LNCaP clone FGC (cell line): ENCODE data around the gene GJB3.
"Not testable (repeated sequence)": the region's sequence is repeated elsewhere in the genome, so short reads cannot be mapped to it uniquely, and the experiment has no call there.

Experiments used
- DNase-seq: peaks from one replicate; pipeline ENCODE4 v3.0.0-alpha.2; 2011; ENCODE audit warnings: low read depth
- H3K4me3 ChIP-seq: 2 replicates; pipeline ENCODE4 v1.5.1; 2011; ENCODE audit warnings: mild to moderate bottlenecking, low read depth, low read length, control low read depth
- CTCF ChIP-seq: IDR thresholded peaks from 2 replicates; pipeline ENCODE4 v1.5.1; 2012; ENCODE audit warnings: mild to moderate bottlenecking; ENCODE audit not compliant: control insufficient read depth, insufficient read depth; ENCODE audit errors: extremely low read depth

Gene GJB3

GRCh38 chr1:34781071-34781843 is at the start of gene GJB3:
Gene GJB3, plus strand, starts transcription at chr1:34781214. Its CDS starts 3,549 bp downstream, at chr1:34784763.
- no peak for DNase-seq
- H3K4me3 ChIP-seq, result no peak within 1 kb of the TSS

GRCh38 chr1:34732831-34733230 is 48.2 kb upstream of the GJB3 start:
- not testable (repeated sequence) for DNase-seq, H3K4me3 ChIP-seq

More at GRCh38 chr1:34781071-34781843, at the start of gene GJB3:
- no peak for TF ChIP-seq CTCF

- TF ChIP-seq CTCF, result no peak
- no peak overlapping the region for H3K4me3 ChIP-seq
- no peak for DNase-seq
Observed at GRCh38 chr1:34736692-34737091, 44.3 kb upstream of the GJB3 start.

- DNase-seq, H3K4me3 ChIP-seq: not testable (repeated sequence)
Observed at GRCh38 chr1:34737236-34737635, 43.8 kb upstream of the GJB3 start.

GRCh38 chr1:34739613-34740012 is 41.4 kb upstream of the GJB3 start:
- no peak for TF ChIP-seq CTCF
- no peak for DNase-seq
- no peak overlapping the region for H3K4me3 ChIP-seq

- DNase-seq, result no peak
- TF ChIP-seq CTCF, result 0 out of 2 replicates have a peak, but pooled peaks have one; percentile 8
Observed at GRCh38 chr1:34740161-34740868, 40.7 kb upstream of the GJB3 start.

GRCh38 chr1:34742667-34743270 is 38.2 kb upstream of the GJB3 start:
- peak; percentile 90 for TF ChIP-seq CTCF

More at GRCh38 chr1:34740161-34740868, 40.7 kb upstream of the GJB3 start:
- H3K4me3 ChIP-seq, result no peak overlapping the region

More at GRCh38 chr1:34742667-34743270, 38.2 kb upstream of the GJB3 start:
- no peak overlapping the region for H3K4me3 ChIP-seq
- no peak for DNase-seq
